Ectodermal cell (in vitro differentiated cells): ENCODE data around the gene CREBL2.
"Not testable (repeated sequence)": the region's sequence is repeated elsewhere in the genome, so short reads cannot be mapped to it uniquely, and the experiment has no call there.

Experiments used
- H3K27ac ChIP-seq: 2 replicates; pipeline ENCODE4 v1.7.0; 2013; ENCODE audit warnings: mild to moderate bottlenecking, low read depth, low read length; ENCODE audit not compliant: insufficient read depth, poor library complexity, severe bottlenecking
- H3K27me3 ChIP-seq: 2 replicates; pipeline ENCODE4 v1.7.0; 2013; ENCODE audit warnings: mild to moderate bottlenecking, low read length; ENCODE audit not compliant: insufficient read depth, control insufficient read depth, poor library complexity, severe bottlenecking
- H3K36me3 ChIP-seq: one replicate; pipeline ENCODE4 v1.7.0; 2013; ENCODE audit warnings: low read length; ENCODE audit not compliant: control insufficient read depth, insufficient read depth
- H3K4me1 ChIP-seq: one replicate; pipeline ENCODE4 v1.7.0; 2013; ENCODE audit warnings: low read length; ENCODE audit not compliant: control insufficient read depth, insufficient read depth
- H3K4me3 ChIP-seq: 2 replicates; pipeline ENCODE4 v1.7.0; 2013; ENCODE audit warnings: low read depth, low read length, control low read depth; ENCODE audit not compliant: insufficient read depth
- H3K9me3 ChIP-seq: 2 replicates; pipeline ENCODE4 v1.7.0; 2013; ENCODE audit warnings: mild to moderate bottlenecking, low read length, moderate library complexity; ENCODE audit not compliant: control insufficient read depth
- WGBS, 2 experiments: methylation state at CpG; one replicate each; pipeline ENCODE4 v1.1.7; 2013; ENCODE audit warnings: missing lambda C conversion rate in 2 of 2; 5-methylcytosine and 5-hydroxymethylcytosine counted together

Gene CREBL2

GRCh38 chr12:12613344-12613743, 1.7 kb downstream of the CREBL2 start:
- H3K4me3 ChIP-seq, result no peak overlapping the region
- no peaks in the 10 kb centered on the region for H3K36me3 ChIP-seq
- 78 to 91% methylated on average over 4 of the region's 4 CpGs for WGBS, 2 experiments
- H3K27me3 ChIP-seq, result no peaks in the 10 kb centered on the region
- peaks cover 3% of the 10 kb centered on the region for H3K4me1 ChIP-seq
- no peak overlapping the region for H3K27ac ChIP-seq
- H3K9me3 ChIP-seq, result no peaks in the 10 kb centered on the region

- no peak overlapping the region for H3K27ac ChIP-seq
- WGBS, 2 experiments, result 90 to 98% methylated on average over 4 of the region's 4 CpGs
- H3K27me3 ChIP-seq, result no peaks in the 10 kb centered on the region
- H3K36me3 ChIP-seq, result no peaks in the 10 kb centered on the region
- no peak overlapping the region for H3K4me3 ChIP-seq
- no peaks in the 10 kb centered on the region for H3K9me3 ChIP-seq
- H3K4me1 ChIP-seq, result peaks cover 3% of the 10 kb centered on the region
Measured at GRCh38 chr12:12614342-12614741, 2.7 kb downstream of the CREBL2 start.

GRCh38 chr12:12616512-12617310, 5.0 kb downstream of the CREBL2 start:
- Histone ChIP-seq H3K36me3 (no peaks in the 10 kb centered on the region), H3K4me1 (peaks cover 3% of the 10 kb centered on the region), H3K27ac (peak overlapping the region; percentile 16), H3K4me3 (no peak overlapping the region), H3K9me3 (no peaks in the 10 kb centered on the region), H3K27me3 (no peaks in the 10 kb centered on the region)
- 89 to 96% methylated on average over 4 of the region's 4 CpGs for WGBS, 2 experiments

- 95% methylated on average over 23 of the region's 23 CpGs for WGBS, 2 experiments
- not testable (repeated sequence) for H3K27ac ChIP-seq, H3K9me3 ChIP-seq, H3K36me3 ChIP-seq, H3K27me3 ChIP-seq, H3K4me1 ChIP-seq, H3K4me3 ChIP-seq
Measured at GRCh38 chr12:12618064-12618463, 6.4 kb downstream of the CREBL2 start.

GRCh38 chr12:12620730-12621315, 9.1 kb downstream of the CREBL2 start:
- no peak overlapping the region for H3K27ac ChIP-seq
- no peaks in the 10 kb centered on the region for H3K9me3 ChIP-seq
- no peak overlapping the region for H3K4me3 ChIP-seq
- H3K4me1 ChIP-seq, result peaks cover 8% of the 10 kb centered on the region
- no peaks in the 10 kb centered on the region for H3K27me3 ChIP-seq
- WGBS, 2 experiments, result 94 to 95% methylated on average over 6 of the region's 6 CpGs
- H3K36me3 ChIP-seq, result no peaks in the 10 kb centered on the region

- no peak overlapping the region for H3K4me3 ChIP-seq
- WGBS, 2 experiments, result 85 to 94% methylated on average over 3 of the region's 3 CpGs
- H3K4me1 ChIP-seq, result peaks cover 8% of the 10 kb centered on the region
- no peaks in the 10 kb centered on the region for H3K27me3 ChIP-seq
- H3K27ac ChIP-seq, result no peak overlapping the region
- H3K9me3 ChIP-seq, result no peaks in the 10 kb centered on the region
- no peaks in the 10 kb centered on the region for H3K36me3 ChIP-seq
Measured at GRCh38 chr12:12622418-12622817, 10.7 kb downstream of the CREBL2 start.

GRCh38 chr12:12624498-12624992, 12.9 kb downstream of the CREBL2 start:
- Histone ChIP-seq H3K4me1 (peaks cover 8% of the 10 kb centered on the region), H3K27me3 (no peaks in the 10 kb centered on the region), H3K36me3 (no peaks in the 10 kb centered on the region), H3K4me3 (no peak overlapping the region), H3K27ac (peak overlapping the region; percentile 50), H3K9me3 (no peaks in the 10 kb centered on the region)
- WGBS, 2 experiments, result 72 to 80% methylated on average over 5 of the region's 5 CpGs

- no peaks in the 10 kb centered on the region for H3K27me3 ChIP-seq
- WGBS, 2 experiments, result 97 to 100% methylated on average over 2 of the region's 2 CpGs
- no peak overlapping the region for H3K27ac ChIP-seq
- no peaks in the 10 kb centered on the region for H3K9me3 ChIP-seq
- H3K36me3 ChIP-seq, result no peaks in the 10 kb centered on the region
- H3K4me1 ChIP-seq, result peaks cover 8% of the 10 kb centered on the region
- no peak overlapping the region for H3K4me3 ChIP-seq
Measured at GRCh38 chr12:12626471-12626870, 14.8 kb downstream of the CREBL2 start.

- Histone ChIP-seq H3K4me1 (peaks cover 8% of the 10 kb centered on the region), H3K4me3 (no peak overlapping the region), H3K36me3 (no peaks in the 10 kb centered on the region), H3K27me3 (no peaks in the 10 kb centered on the region), H3K27ac (no peak overlapping the region), H3K9me3 (no peaks in the 10 kb centered on the region)
- WGBS, 2 experiments, result 100% methylated on average over 1 of the region's 2 CpGs; no CpG with 5 or more reads in 1 of the 2 experiments
Measured at GRCh38 chr12:12627308-12627827, 15.7 kb downstream of the CREBL2 start.

- Histone ChIP-seq H3K4me3 (no peak overlapping the region), H3K9me3 (no peaks in the 10 kb centered on the region), H3K27me3 (no peaks in the 10 kb centered on the region), H3K36me3 (no peaks in the 10 kb centered on the region), H3K4me1 (peaks cover 8% of the 10 kb centered on the region), H3K27ac (no peak overlapping the region)
- WGBS, 2 experiments, result 94 to 95% methylated on average over 4 of the region's 4 CpGs
Measured at GRCh38 chr12:12628013-12628412, 16.3 kb downstream of the CREBL2 start.
